A549 treated with dexamethasone at 1 μM for 4 hours (cell line): ENCODE measurements around the gene PCDHGA7. TPM values are rescaled to one million over a fixed set of nuclear protein-coding genes. Genes with fewer than 3 reads are reported as not detected.

Source experiments
- total RNA-seq: library from RNA; stranded (reverse); fragments of 200-300 nt; extraction: Qiagen RNA extraction; gene quantifications from 5 replicates; pipeline ENCODE4 v1.2.3, GENCODE V29; 2022

Gene PCDHGA7
- total RNA-seq = 0.73 to 1.1 TPM (median 0.95 TPM) in 5 replicates

DNA sequence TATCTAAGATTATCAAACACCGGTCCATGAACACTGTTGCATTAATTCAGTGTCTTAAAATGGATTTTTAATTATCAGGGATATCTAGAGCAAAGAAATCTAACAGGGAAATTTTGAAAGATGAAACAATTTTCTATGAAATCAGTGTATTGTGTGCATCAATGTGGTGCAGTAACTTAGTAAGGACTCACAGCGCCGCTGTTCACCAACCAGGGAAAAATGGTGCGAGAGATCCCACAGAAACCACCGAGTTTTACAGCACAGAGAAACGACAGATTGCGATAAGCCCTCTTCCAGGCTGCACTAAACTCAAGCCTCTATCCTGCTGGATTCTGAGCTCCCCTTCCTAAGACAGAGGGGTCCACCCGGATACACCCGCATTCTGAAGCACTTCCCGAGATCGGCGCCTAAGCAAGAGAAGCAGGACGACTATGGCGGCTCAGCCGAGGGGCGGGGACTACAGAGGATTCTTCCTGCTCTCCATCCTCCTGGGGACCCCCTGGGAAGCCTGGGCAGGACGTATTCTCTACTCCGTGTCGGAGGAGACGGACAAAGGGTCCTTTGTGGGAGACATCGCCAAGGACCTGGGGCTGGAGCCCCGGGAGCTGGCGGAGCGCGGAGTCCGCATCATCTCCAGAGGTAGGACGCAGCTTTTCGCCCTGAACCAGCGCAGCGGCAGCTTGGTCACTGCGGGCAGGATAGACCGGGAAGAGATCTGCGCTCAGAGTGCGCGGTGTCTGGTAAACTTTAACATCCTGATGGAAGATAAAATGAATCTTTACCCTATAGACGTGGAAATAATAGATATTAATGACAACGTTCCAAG is at the start of gene PCDHGA7:
Gene PCDHGA7 (plus strand): TSS at position 274 of the 826 bp plus-strand sequence. CDS start 158 bp downstream, at position 432.

DNA sequence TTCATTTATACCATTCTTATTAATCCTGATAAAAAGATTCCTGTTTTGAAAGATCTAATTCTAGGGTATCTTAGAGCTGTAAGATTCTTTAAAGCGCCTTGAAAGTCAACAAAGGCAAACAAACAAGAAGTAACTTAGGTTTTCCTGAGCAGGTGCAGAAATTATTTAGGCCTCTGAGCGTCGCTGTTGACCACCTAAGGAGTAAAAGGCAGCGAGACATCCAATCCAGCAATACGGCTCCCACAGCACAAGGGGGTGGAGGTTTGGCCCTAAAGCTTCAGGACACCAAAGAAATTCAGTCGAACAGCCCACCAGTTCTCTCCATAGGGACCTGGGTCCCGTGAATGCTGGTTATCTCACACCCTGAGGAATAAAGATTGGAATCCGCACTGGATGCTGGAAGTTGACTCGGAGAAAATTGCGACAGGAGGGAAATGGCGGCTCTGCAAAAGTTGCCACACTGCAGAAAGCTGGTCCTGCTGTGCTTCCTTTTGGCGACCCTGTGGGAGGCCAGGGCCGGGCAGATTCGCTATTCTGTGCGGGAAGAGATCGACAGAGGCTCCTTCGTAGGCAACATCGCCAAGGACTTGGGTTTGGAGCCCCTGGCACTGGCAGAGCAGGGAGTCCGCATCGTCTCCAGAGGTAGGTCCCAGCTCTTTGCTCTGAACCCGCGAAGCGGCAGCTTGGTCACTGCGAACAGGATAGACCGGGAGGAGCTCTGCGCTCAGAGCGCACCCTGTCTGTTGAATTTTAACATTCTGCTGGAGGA is 43.8 kb upstream of the PCDHGA7 start, which contains the start of gene PCDHGA2:
Gene PCDHGA2 (plus strand): TSS at position 223 of the 769 bp plus-strand sequence.

DNA sequence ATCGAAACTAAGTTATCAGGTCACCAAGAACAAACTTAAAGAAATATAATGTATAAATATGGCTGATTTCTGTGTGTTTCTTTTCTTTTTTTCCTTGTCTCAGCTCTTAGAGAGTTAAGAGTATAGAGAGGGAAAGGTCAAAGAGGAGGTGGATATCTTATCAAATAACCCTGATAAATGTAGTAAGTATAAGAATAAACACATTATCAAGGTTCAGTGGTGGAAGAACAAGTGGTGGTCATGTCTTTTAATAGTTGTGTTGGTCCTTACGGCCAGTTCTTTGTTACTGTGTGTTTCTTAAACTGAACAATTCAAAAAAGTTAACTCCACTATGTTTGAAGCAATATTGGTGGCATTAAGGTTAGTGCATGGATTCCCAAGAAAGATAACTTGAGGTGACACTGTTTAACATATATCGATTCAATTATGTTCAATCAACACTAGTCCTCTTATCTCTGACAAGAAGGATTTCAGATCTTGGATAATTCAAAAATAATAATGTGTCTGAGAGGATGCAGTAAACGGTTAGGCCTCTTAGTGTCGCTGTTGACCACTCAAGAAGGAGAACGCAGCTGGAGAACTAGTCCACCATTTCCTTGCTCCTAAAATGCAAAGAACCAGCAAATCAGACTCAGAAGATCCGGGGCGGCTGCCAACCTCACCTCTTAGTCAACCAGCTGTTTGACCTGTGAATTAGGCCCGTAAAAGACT is 39.1 kb upstream of the PCDHGA7 start, which contains the start of gene PCDHGA3:
Gene PCDHGA3 (plus strand): TSS at position 588 of the 711 bp plus-strand sequence. CDS start 205 bp downstream, outside the sequence.

DNA sequence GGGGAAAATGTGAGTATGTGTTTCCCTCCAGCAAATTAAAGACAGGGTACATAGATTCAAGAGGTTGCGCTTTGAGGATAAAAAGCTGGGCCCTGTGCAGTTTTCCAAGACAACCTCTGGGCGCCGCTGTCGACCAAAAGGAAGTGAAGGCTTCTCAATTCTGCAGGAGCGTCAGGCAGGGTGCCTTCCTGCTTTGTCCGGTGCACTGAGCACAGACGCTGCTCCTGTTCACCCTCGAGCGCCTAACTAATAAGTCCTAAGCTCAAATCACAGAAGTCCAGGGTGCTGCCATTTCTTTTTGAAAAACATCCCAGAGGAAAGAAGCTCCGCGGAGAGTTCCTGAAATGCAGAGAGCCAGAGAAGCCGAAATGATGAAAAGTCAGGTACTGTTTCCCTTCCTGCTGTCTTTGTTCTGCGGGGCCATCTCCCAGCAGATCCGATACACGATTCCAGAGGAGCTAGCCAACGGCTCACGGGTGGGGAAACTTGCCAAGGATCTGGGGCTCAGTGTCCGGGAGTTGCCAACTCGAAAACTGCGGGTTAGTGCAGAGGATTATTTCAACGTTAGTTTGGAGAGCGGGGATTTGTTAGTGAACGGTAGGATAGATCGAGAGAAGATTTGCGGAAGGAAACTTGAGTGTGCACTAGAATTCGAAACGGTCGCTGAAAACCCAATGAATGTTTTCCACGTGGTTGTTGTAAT is 32.5 kb upstream of the PCDHGA7 start, which contains the start of gene PCDHGB1:
Gene PCDHGB1 (plus strand): TSS at position 183 of the 703 bp plus-strand sequence. CDS start 162 bp downstream, at position 345.

DNA sequence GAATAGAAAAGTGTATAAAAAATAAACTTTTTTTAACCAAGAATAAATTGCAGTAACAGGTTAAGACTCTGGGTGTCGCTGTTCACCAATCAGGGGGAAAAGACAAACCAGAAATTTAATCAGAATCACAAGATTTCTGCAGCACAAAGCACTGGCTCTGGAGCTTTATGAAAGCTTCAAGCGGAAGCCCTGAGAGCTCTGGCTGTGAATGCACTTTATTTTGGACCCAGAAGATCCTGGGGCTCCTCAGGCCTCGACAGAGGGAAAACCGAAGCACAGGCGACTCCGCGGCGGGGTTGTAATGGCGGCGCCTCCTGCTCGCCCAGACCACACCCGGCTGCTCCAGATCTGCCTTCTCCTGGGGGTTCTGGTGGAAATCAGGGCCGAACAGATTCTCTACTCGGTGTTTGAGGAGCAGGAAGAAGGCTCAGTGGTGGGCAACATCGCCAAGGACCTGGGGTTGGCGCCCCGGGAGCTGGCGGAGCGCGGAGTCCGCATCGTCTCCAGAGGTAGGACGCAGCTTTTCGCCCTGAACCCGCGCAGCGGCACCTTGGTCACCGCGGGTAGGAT is 27.6 kb upstream of the PCDHGA7 start, which contains the start of gene PCDHGA4:
Gene PCDHGA4 (plus strand): TSS at position 122 of the 570 bp plus-strand sequence. CDS start 87 bp downstream, at position 209.

DNA sequence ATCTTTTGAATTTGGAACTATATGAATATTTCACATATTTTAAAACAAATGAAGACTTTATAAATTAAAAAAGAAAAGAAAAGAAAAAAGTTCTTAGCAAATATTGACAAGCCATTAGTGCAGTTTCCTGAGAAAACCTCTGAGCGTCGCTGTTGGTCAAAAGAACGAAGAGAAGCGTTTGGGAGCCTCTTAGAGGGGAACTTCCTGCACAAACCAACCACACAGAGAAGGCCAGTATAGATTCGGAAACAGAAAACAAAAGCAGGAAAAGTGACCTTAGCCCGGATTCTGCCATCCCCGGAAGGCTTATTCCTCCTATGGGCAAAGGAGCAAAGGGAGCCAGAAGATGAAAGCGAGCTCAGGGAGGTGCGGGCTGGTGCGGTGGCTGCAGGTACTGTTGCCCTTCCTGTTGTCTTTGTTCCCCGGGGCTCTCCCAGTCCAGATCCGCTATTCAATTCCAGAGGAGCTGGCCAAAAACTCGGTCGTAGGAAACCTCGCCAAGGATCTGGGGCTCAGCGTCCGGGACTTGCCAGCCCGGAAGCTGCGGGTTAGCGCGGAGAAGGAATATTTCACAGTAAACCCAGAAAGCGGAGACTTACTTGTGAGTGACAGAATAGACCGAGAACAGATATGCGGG is 22.6 kb upstream of the PCDHGA7 start, which contains the start of gene PCDHGB2:
Gene PCDHGB2 (plus strand): TSS at position 205 of the 637 bp plus-strand sequence. CDS start 142 bp downstream, at position 347.

DNA sequence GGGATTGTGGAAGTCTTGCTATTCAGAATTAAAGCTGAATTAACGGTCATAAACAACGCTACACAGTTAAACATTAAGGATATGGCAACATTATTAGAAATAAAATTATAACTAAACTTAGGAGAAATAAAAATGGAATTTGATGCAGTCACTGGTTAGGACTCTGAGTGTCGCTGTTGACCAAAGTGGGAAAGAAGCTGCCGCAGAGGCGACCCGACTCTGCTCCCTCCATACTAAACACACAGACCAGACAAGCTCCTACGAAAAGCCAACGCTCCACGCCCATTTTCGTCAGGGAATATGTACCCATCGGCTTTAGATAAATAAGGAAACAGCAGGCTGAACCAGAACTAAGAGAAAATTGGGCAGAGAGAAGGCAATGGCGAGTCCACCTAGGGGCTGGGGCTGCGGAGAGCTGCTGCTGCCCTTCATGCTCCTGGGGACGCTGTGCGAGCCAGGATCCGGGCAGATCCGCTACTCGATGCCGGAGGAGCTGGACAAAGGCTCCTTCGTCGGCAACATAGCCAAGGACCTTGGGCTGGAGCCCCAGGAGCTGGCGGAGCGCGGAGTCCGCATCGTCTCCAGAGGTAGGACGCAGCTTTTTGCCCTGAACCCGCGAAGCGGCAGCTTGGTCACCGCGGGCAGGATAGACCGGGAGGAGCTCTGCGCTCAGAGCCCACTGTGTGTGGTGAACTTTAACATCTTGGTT is 18.4 kb upstream of the PCDHGA7 start, which contains the start of gene PCDHGA5:
Gene PCDHGA5 (plus strand): TSS at position 211 of the 709 bp plus-strand sequence. CDS start 169 bp downstream, at position 380.

DNA sequence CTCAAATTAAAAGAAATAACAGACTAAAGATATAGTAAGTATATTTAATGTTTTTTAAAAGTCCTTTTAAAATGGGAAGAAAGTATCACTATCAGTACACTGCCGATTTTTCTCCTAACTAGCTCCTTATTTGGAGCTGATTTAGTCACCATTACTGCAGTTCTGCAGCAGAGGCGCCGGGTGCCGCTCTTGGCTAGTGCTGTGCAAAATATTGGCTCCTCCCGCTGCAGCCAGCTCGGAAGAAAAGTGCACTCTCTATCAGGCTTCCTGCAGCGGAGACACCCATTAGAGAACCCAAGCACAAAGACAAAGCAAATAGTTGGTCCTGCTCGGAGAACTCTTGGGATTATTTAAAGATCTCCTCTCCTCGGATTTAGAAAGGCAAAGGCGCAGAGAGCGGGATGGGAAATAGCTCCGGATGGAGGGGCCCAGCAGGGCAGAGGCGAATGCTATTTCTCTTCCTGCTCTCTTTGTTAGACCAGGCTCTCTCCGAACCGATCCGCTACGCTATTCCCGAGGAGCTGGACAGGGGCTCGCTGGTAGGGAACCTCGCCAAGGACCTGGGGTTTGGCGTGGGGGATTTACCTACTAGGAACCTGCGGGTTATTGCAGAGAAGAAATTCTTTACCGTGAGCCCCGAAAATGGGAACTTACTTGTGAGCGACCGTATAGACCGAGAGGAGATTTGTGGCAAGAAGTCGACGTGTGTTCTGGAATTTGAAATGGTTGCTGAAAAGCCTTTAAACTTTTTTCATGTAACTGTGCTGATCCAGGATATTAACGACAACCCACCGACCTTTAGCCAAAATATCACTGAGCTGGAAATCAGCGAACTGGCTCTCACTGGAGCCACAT is 12.3 kb upstream of the PCDHGA7 start, which contains the start of gene PCDHGB3:
Gene PCDHGB3 (plus strand): TSS at position 249 of the 855 bp plus-strand sequence. CDS start 153 bp downstream, at position 402.

DNA sequence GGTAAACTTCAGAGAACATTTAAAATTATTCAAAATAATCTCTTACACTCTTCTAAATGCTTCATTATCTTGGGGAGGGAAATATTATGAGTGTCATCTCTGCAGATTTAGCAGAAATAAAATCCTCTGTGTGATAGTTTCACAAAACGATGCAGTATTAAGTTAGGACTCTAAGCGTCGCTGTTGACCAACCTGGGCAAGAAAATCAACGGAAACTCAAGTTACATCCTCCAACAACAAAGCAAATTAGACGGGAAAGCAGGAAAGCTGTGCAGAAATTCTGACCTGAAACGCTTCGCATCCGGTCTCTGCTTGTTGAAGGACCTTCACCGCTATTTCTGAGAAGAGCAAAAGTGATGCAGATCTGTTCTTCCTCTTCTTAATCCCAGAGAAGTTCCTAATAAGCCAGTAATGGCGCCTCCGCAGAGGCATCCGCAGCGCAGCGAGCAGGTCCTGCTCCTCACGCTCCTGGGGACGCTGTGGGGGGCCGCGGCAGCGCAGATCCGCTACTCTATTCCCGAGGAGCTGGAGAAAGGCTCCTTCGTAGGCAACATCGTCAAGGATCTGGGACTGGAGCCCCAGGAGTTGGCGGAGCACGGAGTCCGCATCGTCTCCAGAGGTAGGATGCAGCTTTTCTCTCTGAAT is 8.7 kb upstream of the PCDHGA7 start, which contains the start of gene PCDHGA6:
Gene PCDHGA6 (plus strand): TSS at position 219 of the 645 bp plus-strand sequence. CDS start 193 bp downstream, at position 412.

DNA sequence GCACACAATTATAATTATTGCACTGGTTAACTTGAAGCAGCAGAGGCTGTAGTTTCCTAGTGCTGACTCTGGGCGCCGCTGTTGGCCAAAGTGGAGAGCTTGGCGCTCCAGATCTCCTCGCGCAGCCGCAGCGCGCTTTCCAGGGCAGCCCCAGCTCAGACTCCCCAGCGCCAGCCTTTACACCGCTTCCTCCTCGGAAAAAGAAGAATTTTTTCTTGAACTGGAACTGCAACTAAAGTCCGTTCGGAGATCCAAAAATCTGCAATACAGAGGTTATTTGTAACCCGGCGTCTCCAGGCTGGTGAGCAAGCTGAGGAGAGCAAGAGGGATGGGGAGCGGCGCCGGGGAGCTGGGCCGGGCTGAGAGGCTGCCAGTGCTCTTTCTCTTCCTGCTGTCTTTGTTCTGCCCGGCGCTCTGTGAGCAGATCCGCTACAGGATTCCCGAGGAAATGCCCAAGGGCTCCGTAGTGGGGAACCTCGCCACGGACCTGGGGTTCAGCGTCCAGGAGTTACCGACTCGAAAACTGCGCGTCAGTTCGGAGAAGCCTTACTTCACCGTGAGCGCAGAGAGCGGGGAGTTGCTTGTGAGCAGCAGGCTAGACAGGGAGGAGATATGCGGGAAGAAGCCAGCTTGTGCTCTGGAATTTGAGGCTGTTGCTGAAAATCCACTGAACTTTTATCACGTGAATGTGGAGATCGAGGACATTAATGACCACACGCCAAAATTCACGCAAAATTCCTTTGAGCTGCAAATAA is 5.2 kb downstream of the PCDHGA7 start, which contains the start of gene PCDHGB4:
Gene PCDHGB4 (plus strand): TSS at position 142 of the 755 bp plus-strand sequence. CDS start 187 bp downstream, at position 329.

DNA sequence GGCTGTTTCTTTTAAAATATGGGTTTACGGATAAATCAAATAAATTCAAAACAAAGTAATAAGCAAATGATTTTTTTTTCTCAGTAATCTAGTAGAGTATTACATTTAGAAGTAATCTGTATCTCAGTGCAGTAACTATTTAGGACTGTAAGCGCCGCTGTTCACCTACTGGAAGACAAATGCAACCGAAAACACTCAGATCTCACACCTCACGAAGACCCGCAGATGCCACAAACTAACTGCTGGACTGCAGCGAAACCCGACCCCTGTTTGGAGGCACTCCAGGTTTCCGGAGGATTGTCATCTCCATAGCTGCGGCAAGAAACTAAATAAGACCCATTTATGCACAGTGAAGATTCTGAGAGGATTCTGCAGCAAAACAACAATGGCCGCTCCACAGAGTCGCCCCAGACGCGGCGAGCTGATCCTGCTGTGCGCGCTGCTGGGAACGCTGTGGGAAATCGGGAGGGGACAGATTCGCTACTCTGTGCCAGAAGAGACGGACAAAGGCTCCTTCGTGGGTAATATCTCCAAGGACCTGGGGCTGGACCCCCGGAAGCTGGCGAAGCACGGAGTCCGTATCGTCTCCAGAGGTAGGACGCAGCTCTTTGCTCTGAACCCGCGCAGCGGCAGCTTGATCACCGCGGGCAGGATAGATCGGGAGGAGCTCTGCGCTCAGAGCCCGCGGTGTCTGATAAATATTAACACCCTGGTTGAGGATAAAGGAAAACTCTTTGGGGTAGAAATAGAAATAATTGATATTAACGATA is 10.1 kb downstream of the PCDHGA7 start, which contains the start of gene PCDHGA8:
Gene PCDHGA8 (plus strand): TSS at position 205 of the 770 bp plus-strand sequence. CDS start 181 bp downstream, at position 386.

DNA sequence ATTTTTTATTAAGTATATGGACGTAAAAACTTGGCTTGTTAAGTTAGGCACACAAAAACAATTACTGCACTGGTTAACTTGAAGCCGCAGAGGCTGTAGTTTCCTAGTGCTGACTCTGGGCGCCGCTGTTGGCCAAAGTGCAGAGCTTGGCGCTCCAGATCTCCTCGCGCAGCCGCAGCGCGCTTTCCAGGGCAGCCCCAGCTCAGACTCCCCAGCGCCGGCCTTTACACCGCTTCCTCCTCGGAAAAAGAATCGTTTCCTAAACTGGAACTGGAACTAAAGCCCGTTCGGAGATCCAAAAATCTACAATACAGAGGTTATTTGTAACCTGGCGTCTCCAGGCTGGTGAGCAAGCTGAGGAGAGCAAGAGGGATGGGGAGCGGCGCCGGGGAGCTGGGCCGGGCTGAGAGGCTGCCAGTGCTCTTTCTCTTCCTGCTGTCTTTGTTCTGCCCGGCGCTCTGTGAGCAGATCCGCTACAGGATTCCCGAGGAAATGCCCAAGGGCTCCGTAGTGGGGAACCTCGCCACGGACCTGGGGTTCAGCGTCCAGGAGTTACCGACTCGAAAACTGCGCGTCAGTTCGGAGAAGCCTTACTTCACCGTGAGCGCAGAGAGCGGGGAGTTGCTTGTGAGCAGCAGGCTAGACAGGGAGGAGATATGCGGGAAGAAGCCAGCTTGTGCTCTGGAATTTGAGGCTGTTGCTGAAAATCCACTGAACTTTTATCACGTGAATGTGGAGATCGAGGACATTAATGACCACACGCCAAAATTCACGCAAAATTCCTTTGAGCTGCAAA is 15.4 kb downstream of the PCDHGA7 start, which contains the start of gene PCDHGB5:
Gene PCDHGB5 (plus strand): TSS at position 192 of the 796 bp plus-strand sequence. CDS start 181 bp downstream, at position 373.

DNA sequence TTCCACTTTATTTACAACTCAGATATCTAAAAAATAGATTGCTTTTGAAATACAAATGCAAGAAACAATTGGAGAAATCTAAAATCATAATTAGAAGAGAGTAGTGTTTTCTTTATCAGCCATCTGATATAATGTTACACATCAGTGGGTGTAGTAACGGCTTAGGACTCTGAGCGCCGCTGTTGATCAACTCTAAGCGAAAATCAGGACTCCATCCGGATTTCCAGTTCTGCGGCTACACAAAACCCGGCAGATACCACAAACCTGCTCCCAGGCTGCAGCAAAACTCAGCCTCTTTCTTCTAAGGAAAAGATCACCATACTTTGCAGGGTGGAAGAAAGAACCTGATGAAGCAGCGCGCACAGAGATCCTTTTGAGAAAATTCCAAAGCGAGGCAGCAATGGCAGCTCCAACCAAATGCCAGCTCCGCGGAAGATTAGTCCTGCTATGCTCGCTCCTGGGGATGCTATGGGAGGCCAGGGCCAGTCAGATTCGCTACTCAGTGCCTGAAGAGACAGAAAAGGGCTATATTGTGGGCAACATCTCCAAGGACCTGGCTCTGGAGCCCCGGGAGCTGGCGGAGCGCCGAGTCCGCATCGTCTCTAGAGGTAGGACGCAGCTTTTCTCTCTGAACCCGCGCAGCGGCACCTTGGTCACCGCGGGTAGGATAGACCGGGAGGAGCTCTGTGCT is 20.2 kb downstream of the PCDHGA7 start, which contains the start of gene PCDHGA9:
Gene PCDHGA9 (plus strand): TSS at position 226 of the 691 bp plus-strand sequence. CDS start 175 bp downstream, at position 401.

DNA sequence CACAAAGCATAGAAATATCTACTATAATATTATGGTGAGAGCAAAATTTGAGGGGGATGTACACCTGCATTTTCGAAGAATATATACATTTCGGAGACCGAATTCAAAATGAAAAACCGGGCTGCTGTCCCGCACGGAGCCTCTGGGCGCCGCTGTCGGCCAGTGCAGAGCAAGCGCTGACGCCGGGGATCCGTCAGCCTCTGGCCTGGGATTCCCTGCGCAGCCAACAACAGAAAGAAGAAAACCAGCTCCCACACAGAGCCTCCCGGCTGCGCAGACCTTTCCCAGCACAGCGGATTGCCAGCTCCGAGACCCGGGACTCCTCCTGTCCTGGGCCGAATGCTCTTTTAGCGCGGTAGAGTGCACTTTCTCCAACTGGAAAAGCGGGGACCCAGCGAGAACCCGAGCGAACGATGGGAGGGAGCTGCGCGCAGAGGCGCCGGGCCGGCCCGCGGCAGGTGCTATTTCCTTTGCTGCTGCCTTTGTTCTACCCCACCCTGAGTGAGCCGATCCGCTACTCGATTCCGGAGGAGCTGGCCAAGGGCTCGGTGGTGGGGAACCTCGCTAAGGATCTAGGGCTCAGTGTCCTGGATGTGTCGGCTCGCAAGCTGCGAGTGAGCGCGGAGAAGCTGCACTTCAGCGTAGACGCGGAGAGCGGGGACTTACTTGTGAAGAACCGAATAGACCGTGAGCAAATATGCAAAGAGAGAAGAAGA is 25.4 kb downstream of the PCDHGA7 start, which contains the start of gene PCDHGB6:
Gene PCDHGB6 (plus strand): TSS at position 232 of the 716 bp plus-strand sequence. CDS start 182 bp downstream, at position 414.

